ENCODE measurements around the gene RPL23. TPM values are rescaled to one million over a fixed set of nuclear protein-coding genes. Genes with fewer than 3 reads are reported as not detected.

Gene RPL23
- total RNA-seq, 1 experiment from 2014 or later, result 764 TPM

DNA sequence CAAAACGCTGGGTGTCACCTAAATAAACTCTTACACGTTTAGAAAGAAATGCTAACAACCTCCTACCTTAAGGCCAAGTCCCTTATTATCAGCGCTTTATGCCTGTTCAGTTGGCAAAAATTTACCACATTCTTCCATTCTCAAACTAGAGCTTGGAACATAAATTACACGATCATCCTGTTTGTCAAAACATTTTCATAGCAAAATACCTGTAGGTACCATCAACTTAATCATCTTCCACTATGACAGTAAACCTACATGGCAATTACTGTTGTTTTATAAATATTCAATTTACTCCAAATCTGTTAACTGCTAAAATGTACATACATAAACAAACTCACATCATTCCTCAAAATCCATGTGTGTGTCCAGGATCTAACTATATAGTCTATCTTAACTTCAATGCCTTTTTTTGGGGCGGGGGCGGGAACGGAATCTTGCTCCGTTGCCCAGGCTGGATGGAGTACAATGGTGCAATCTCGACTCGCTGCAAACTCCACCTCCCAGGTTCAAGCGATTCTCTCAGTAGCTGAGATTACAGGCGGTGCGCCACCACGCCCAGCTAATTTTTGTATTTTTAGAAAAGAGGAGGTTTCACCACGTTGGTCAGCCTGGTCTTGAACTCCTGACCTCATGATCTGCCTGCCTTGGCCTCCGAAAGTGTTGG, 4.4 kb downstream of the RPL23 start:
- POLR2A ChIA-PET (ENCODE audit: low non-redundant PET), result no interaction called here

DNA sequence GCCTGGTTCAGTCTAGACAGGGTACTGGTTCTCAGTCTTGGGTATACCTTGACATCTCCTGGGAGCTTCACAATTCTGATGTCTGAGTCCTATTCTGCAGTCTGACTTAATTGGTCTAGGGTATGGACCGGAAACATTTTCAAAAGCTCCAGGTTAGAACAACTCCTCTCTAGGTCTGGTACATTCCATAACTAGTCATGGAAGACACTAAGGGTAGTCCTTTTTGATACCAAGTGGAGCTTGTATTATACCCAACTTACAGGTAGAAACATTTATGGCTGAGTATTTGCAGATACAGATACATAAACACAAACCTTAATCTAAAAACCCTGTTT, 5.0 kb downstream of the RPL23 start:
- H3K4me1 ChIP-seq (ENCODE audit: insufficient read depth, low read length, poor library complexity, severe bottlenecking), result no peaks in the 10 kb centered on the region
- no peak for DNase-seq (ENCODE audit: low spot score)
- ChIA-PET CTCF (no interaction called here), POLR2A (ENCODE audit: low non-redundant PET) (interaction anchor here (0.6 kb wide), 1 partner anchor 171 kb away, joined by 3 read pairs; no protein-coding TSS in a partner anchor)
- H3K27me3 ChIP-seq (replicated peaks; ENCODE audit: insufficient read depth, low read depth, low read length, poor library complexity), result no peaks in the 10 kb centered on the region
- H3K27ac ChIP-seq (ENCODE audit: low read depth, low read length, poor library complexity, severe bottlenecking), result no peak overlapping the region
- H3K9me3 ChIP-seq (ENCODE audit: low read depth, low read length, poor library complexity, severe bottlenecking), result no peaks in the 10 kb centered on the region
- H3K4me3 ChIP-seq (ENCODE audit: low read depth, low read length, poor library complexity, severe bottlenecking), result no peak overlapping the region
- TF ChIP-seq EZH2 (IDR thresholded peaks at IDR 0.05; ENCODE audit: borderline replicate concordance, low read depth, low read length, poor library complexity, severe bottlenecking), result no peak
- TF ChIP-seq, protein P1, sequence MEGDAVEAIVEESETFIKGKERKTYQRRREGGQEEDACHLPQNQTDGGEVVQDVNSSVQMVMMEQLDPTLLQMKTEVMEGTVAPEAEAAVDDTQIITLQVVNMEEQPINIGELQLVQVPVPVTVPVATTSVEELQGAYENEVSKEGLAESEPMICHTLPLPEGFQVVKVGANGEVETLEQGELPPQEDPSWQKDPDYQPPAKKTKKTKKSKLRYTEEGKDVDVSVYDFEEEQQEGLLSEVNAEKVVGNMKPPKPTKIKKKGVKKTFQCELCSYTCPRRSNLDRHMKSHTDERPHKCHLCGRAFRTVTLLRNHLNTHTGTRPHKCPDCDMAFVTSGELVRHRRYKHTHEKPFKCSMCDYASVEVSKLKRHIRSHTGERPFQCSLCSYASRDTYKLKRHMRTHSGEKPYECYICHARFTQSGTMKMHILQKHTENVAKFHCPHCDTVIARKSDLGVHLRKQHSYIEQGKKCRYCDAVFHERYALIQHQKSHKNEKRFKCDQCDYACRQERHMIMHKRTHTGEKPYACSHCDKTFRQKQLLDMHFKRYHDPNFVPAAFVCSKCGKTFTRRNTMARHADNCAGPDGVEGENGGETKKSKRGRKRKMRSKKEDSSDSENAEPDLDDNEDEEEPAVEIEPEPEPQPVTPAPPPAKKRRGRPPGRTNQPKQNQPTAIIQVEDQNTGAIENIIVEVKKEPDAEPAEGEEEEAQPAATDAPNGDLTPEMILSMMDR (conservative IDR thresholded peaks at IDR 0.05; ENCODE audit: low read depth, low read length), result no peak
- BruUV-seq (replicated peaks), result no TSS peak
- intact Hi-C loops (cut with micrococcal nuclease; ENCODE audit: unreplicated experiment), result no loop called here
- H3K36me3 ChIP-seq (ENCODE audit: insufficient read depth, low read length, poor library complexity, severe bottlenecking), result peaks cover 58% of the 10 kb centered on the region

More for the DNA sequence above, 4.4 kb downstream of the RPL23 start:
- BruUV-seq (replicated peaks), result no TSS peak
- Histone ChIP-seq H3K4me3 (ENCODE audit: low read depth, low read length, poor library complexity, severe bottlenecking) (no peak overlapping the region), H3K36me3 (ENCODE audit: insufficient read depth, low read length, poor library complexity, severe bottlenecking) (peaks cover 58% of the 10 kb centered on the region), H3K9me3 (ENCODE audit: low read depth, low read length, poor library complexity, severe bottlenecking) (no peaks in the 10 kb centered on the region), H3K27me3 (replicated peaks; ENCODE audit: insufficient read depth, low read depth, low read length, poor library complexity) (no peaks in the 10 kb centered on the region), H3K27ac (ENCODE audit: low read depth, low read length, poor library complexity, severe bottlenecking) (no peak overlapping the region), H3K4me1 (ENCODE audit: insufficient read depth, low read length, poor library complexity, severe bottlenecking) (no peaks in the 10 kb centered on the region)
- no peak for TF ChIP-seq EZH2 (IDR thresholded peaks at IDR 0.05; ENCODE audit: borderline replicate concordance, low read depth, low read length, poor library complexity, severe bottlenecking)
- TF ChIP-seq, protein P1 (conservative IDR thresholded peaks at IDR 0.05; ENCODE audit: low read depth, low read length), result no peak
- intact Hi-C loops (cut with micrococcal nuclease; ENCODE audit: unreplicated experiment), result no loop called here
- DNase-seq (ENCODE audit: low spot score), result no peak
- CTCF ChIA-PET, result no interaction called here

DNA sequence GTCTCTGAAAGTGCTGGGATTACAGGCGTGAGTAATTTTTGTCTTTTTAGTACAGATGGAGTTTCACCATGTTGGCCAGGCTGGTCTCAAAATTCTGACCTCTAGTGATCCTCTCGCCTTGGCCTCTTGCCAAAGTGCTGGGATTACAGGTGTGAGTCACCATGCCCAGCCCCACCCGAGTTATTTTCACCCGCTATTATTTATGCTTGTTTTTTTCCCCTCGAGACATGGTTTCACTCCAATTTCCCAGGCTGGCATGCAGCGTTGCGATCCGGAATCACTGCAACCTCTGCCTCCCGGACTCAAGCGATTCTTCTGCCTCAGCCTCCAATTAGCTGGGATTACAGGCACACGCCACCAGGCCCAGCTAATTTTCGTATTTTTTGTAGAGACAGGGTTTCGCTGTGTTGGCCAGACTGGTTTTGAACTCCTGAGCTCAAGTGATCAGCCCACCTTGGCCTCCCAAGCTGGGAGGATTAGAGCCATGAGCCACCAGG, 9.2 kb downstream of the RPL23 start:
- H3K27ac ChIP-seq (ENCODE audit: low read depth, low read length, poor library complexity, severe bottlenecking), result no peak overlapping the region
- BruUV-seq (replicated peaks), result no TSS peak
- no peaks in the 10 kb centered on the region for H3K4me1 ChIP-seq (ENCODE audit: insufficient read depth, low read length, poor library complexity, severe bottlenecking)
- H3K36me3 ChIP-seq (ENCODE audit: insufficient read depth, low read length, poor library complexity, severe bottlenecking), result peaks cover 20% of the 10 kb centered on the region
- H3K27me3 ChIP-seq (replicated peaks; ENCODE audit: insufficient read depth, low read depth, low read length, poor library complexity), result no peaks in the 10 kb centered on the region
- no peak for DNase-seq (ENCODE audit: low spot score)
- ChIA-PET POLR2A (ENCODE audit: low non-redundant PET) (interaction anchor here (0.5 kb wide), 1 partner anchor 138 kb away, joined by 4 read pairs; no protein-coding TSS in a partner anchor), CTCF (no interaction called here)
- H3K9me3 ChIP-seq (ENCODE audit: low read depth, low read length, poor library complexity, severe bottlenecking), result no peaks in the 10 kb centered on the region
- H3K4me3 ChIP-seq (ENCODE audit: low read depth, low read length, poor library complexity, severe bottlenecking), result no peak overlapping the region
- no peak for TF ChIP-seq EZH2 (IDR thresholded peaks at IDR 0.05; ENCODE audit: borderline replicate concordance, low read depth, low read length, poor library complexity, severe bottlenecking)
- TF ChIP-seq, protein P1 (conservative IDR thresholded peaks at IDR 0.05; ENCODE audit: low read depth, low read length), result no peak
- intact Hi-C loops (cut with micrococcal nuclease; ENCODE audit: unreplicated experiment), result no loop called here

All from A673 (cell line).